Measurements from ENCODE around the gene MEIOSIN. TPM values are rescaled to one million over a fixed set of nuclear protein-coding genes. Genes with fewer than 3 reads are reported as not detected.

MEIOSIN gene
- total RNA-seq, 1 experiment from 2014 or later = not detected

GRCh38 chr19:45782162-45782691 lies 49.0 kb downstream of the MEIOSIN start, which contains the start of gene DMPK:
TSS of gene DMPK (minus strand) at chr19:45782490. CDS start at chr19:45782352, 138 bp downstream.
- no peak within 1 kb of the TSS for H3K4me3 ChIP-seq (ENCODE audit: low read depth, low read length, poor library complexity, severe bottlenecking)
- TF ChIP-seq CTCF (conservative IDR thresholded peaks at IDR 0.05; ENCODE audit: low read depth, low read length) (no peak), EZH2 (IDR thresholded peaks at IDR 0.05; ENCODE audit: borderline replicate concordance, low read depth, low read length, poor library complexity, severe bottlenecking) (no peak)
- peaks cover 38% of the 10 kb centered on the region for H3K36me3 ChIP-seq (ENCODE audit: insufficient read depth, low read length, poor library complexity, severe bottlenecking)
- no peaks in the 10 kb centered on the region for H3K4me1 ChIP-seq (ENCODE audit: insufficient read depth, low read length, poor library complexity, severe bottlenecking)
- intact Hi-C loops (cut with micrococcal nuclease; ENCODE audit: unreplicated experiment) = no loop called here
- no peak for DNase-seq (ENCODE audit: low spot score)
- no peaks in the 10 kb centered on the region for H3K27me3 ChIP-seq (replicated peaks; ENCODE audit: insufficient read depth, low read depth, low read length, poor library complexity)
- ChIA-PET CTCF (interaction anchor here (0.7 kb wide), 1 partner anchor 12 kb away, joined by 5 read pairs; no protein-coding TSS in a partner anchor), POLR2A (ENCODE audit: low non-redundant PET) (interaction anchor here (0.5 to 0.7 kb wide), 2 partner anchors 13 to 180 kb away, joined by 3 to 21 read pairs; partner anchors contain the start of gene SIX5)
- H3K27ac ChIP-seq (ENCODE audit: low read depth, low read length, poor library complexity, severe bottlenecking) = peak within 1 kb of the TSS; percentile 16
- H3K9me3 ChIP-seq (ENCODE audit: low read depth, low read length, poor library complexity, severe bottlenecking) = no peaks in the 10 kb centered on the region
- no TSS peak for BruUV-seq (replicated peaks)

- TF ChIP-seq EZH2 (IDR thresholded peaks at IDR 0.05; ENCODE audit: borderline replicate concordance, low read depth, low read length, poor library complexity, severe bottlenecking) (no peak), CTCF (conservative IDR thresholded peaks at IDR 0.05; ENCODE audit: low read depth, low read length) (no peak)
- peaks cover 34% of the 10 kb centered on the region for H3K36me3 ChIP-seq (ENCODE audit: insufficient read depth, low read length, poor library complexity, severe bottlenecking)
- peak overlapping the region; percentile 16 for H3K27ac ChIP-seq (ENCODE audit: low read depth, low read length, poor library complexity, severe bottlenecking)
- intact Hi-C loops (cut with micrococcal nuclease; ENCODE audit: unreplicated experiment) = no loop called here
- no TSS peak for BruUV-seq (replicated peaks)
- no peak for DNase-seq (ENCODE audit: low spot score)
- ChIA-PET POLR2A (ENCODE audit: low non-redundant PET) (interaction anchor here (0.7 kb wide), 1 partner anchor 14 kb away, joined by 21 read pairs; the partner anchor contains the start of gene SIX5), CTCF (interaction anchor here (0.7 kb wide), 1 partner anchor 13 kb away, joined by 5 read pairs; no protein-coding TSS in a partner anchor)
- no peaks in the 10 kb centered on the region for H3K9me3 ChIP-seq (ENCODE audit: low read depth, low read length, poor library complexity, severe bottlenecking)
- H3K4me1 ChIP-seq (ENCODE audit: insufficient read depth, low read length, poor library complexity, severe bottlenecking) = no peaks in the 10 kb centered on the region
- H3K4me3 ChIP-seq (ENCODE audit: low read depth, low read length, poor library complexity, severe bottlenecking) = no peak overlapping the region
- H3K27me3 ChIP-seq (replicated peaks; ENCODE audit: insufficient read depth, low read depth, low read length, poor library complexity) = no peaks in the 10 kb centered on the region
Measured at GRCh38 chr19:45782820-45783785, 49.9 kb downstream of the MEIOSIN start.

DNA sequence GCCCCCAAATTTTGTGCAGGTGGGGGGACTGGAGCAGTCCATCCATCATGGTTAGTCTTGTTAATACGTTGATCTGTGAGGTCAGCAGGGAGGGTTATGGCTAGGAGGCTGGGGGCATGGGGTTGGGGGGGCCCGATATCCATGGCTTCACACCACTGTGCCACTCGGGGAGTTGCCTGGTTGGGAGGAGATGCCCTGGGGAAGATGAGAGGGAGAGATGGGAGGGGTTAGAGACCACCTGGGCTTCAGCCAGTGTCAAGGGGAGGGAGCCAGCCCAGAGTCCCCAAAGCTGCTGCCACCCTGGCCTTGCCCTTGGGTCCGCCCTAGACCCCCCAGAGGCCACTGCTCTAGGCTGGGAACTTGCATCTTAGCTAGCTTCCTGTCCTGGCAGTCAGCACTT lies 50.9 kb downstream of the MEIOSIN start:
- Histone ChIP-seq H3K4me3 (ENCODE audit: low read depth, low read length, poor library complexity, severe bottlenecking) (no peak overlapping the region), H3K27me3 (replicated peaks; ENCODE audit: insufficient read depth, low read depth, low read length, poor library complexity) (no peaks in the 10 kb centered on the region), H3K4me1 (ENCODE audit: insufficient read depth, low read length, poor library complexity, severe bottlenecking) (no peaks in the 10 kb centered on the region), H3K36me3 (ENCODE audit: insufficient read depth, low read length, poor library complexity, severe bottlenecking) (peaks cover 34% of the 10 kb centered on the region), H3K27ac (ENCODE audit: low read depth, low read length, poor library complexity, severe bottlenecking) (no peak overlapping the region), H3K9me3 (ENCODE audit: low read depth, low read length, poor library complexity, severe bottlenecking) (no peaks in the 10 kb centered on the region)
- TF ChIP-seq EZH2 (IDR thresholded peaks at IDR 0.05; ENCODE audit: borderline replicate concordance, low read depth, low read length, poor library complexity, severe bottlenecking) (no peak), CTCF (conservative IDR thresholded peaks at IDR 0.05; ENCODE audit: low read depth, low read length) (no peak)
- no TSS peak for BruUV-seq (replicated peaks)
- ChIA-PET POLR2A (ENCODE audit: low non-redundant PET) (no interaction called here), CTCF (no interaction called here)
- intact Hi-C loops (cut with micrococcal nuclease; ENCODE audit: unreplicated experiment) = no loop called here
- no peak for DNase-seq (ENCODE audit: low spot score)

Data from A673 (cell line).